ENCODE measurements around the gene COMMD6. TPM values are rescaled to one million over a fixed set of nuclear protein-coding genes. Genes with fewer than 3 reads are reported as not detected.

Gene COMMD6
- total and polyA plus RNA-seq, 9 of the 15 experiments (the other 6 are each of a cell fraction or from before 2014, with no cell fraction given), result 32.6 to 116 (median 65.0) TPM

GRCh38 chr13:75537401-75538365 lies at the start of gene COMMD6 (continued):
- TF ChIP-seq RERE (CRISPR knock-in tag; IDR thresholded peaks at IDR 0.05; ENCODE audit: borderline replicate concordance) (no peak), EGR1 (conservative IDR thresholded peaks at IDR 0.05) (peak; percentile 64), HES1 (IDR thresholded peaks at IDR 0.05; ENCODE audit: low read depth) (no peak), MNT (conservative IDR thresholded peaks at IDR 0.05) (peak; percentile 78 to 85; a peak in 3 of 4 replicates), TAF1 (IDR thresholded peaks at IDR 0.05; ENCODE audit: control insufficient read depth, extremely low read depth, insufficient read depth, low read length, severe bottlenecking) (peak; percentile 64), POLR2H (tag; IDR thresholded peaks at IDR 0.05; ENCODE audit: low read depth) (peak; percentile 3; the same call in 1 of the 2 replicates), XRCC5 (IDR thresholded peaks at IDR 0.05; ENCODE audit: low read depth, low read length) (no peak), NR2C2 (CRISPR knock-in tag; IDR thresholded peaks at IDR 0.05) (no peak), NR2C2 (tag; IDR thresholded peaks at IDR 0.05) (peak; percentile 59), MEIS2 (IDR thresholded peaks at IDR 0.05; ENCODE audit: partially characterized antibody) (no peak), ZNF707 (CRISPR knock-in tag; conservative IDR thresholded peaks at IDR 0.05) (no peak), HDAC1 (IDR thresholded peaks at IDR 0.05) (0 out of 4 replicates have a peak, but pooled peaks of 1 of the 2 experiments have one; percentile 28), ZNF3 (CRISPR knock-in tag; IDR thresholded peaks at IDR 0.05) (no peak), RBFOX2 (IDR thresholded peaks at IDR 0.05; ENCODE audit: low read depth, low read length) (peak; percentile 84), ELF2 (CRISPR knock-in tag; IDR thresholded peaks at IDR 0.05) (peak; percentile 88), SNIP1 (IDR thresholded peaks at IDR 0.05; ENCODE audit: low read depth) (no peak), ZNF79 (CRISPR knock-in tag; IDR thresholded peaks at IDR 0.05; ENCODE audit: low read depth) (no peak), NCOA2 (IDR thresholded peaks at IDR 0.05; ENCODE audit: partially characterized antibody in 2 of 2) (no peak), GABPB1 (CRISPR knock-in tag; IDR thresholded peaks at IDR 0.05) (peak; percentile 51; the same call in 1 of the 2 replicates), CTBP1 (IDR thresholded peaks at IDR 0.05; ENCODE audit: borderline replicate concordance) (peak; percentile 37; the same call in 1 of the 2 replicates)

Measured in K562 (cell line).